DMS153 treated with DMSO at 0.1 percent for 48 hours (cell line): ENCODE data around the gene ADRB2.
"Not testable (repeated sequence)": the region's sequence is repeated elsewhere in the genome, so short reads cannot be mapped to it uniquely, and the experiment has no call there.

Experiments
- DNase-seq: peaks from one replicate; lab custom pipeline; 2025; ENCODE audit not compliant: unreplicated experiment; lab: John Stamatoyannopoulos, UW

ADRB2 gene

DNA sequence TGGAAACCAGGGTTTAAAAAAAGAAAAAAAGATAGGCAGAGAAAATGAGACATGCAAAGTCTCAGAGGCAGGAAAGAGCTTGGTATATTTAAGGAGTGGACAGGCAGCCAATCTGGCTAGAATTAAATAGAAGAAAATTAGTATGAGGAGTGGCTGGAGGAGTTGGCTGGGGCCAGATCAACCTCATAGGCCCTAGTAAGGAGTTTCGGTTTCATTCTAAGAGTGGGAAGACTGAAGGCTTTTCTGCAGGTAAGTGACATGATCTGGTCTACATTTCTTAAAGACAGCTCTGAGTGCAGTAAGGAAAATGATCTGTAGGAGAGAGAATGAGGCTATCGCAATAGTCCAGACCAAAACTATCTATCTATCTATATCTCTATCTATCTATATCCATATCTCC is 27.5 kb downstream of the ADRB2 start:
- DNase-seq, result no peak

DNA sequence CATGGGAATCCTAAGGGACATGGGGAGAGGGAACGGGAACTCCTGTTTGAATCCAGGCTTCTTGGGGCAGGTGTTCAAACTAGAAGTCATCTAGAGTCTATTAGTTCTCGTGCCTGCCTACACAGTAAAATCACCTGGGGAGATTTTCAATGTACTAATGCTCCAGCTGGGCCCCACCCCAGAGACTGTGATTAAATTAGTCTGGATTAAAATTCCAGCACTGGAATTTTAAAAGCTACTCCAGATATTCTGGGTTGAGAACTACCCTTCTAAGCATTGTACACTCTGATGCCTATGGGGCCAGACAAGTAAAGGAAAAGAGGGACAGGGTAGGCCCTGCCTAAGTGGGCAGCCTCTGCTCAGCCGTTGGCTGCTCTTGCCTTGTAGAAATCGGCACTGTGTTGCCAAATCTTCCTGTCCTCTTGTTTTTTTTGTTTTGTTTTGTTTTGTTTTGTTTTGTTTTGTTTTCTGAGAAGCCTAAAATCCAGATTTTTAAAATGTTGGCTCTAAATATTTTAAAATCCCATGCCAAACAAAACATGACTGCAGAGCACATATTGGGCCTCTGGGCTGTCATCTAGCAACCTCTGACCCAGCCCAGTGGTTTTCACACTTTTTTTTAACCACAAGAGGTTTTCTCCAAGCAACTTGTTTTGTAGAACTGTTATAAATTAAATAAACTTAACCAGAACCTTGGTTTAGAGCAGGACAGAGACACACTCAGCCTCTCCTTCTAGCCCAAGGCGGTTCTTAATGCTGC is 29.0 kb downstream of the ADRB2 start:
- no peak for DNase-seq

DNA sequence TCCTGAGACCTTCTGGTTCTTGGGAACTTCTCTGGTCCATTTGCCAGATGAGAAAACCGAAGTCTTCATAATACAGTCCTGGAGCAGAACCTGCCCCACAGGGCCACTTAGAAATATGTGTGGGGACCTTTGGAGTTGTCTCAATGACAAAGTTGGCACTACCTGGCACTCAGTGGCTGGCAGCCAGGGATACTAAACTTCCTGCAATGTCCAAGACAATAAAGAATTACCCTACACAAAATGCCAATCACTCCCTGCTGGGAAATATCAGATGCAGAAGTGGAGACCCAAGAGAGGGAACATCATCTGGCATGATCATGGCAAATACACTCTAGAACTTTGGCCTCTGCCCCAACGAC is 29.6 kb downstream of the ADRB2 start:
- no peak for DNase-seq

DNA sequence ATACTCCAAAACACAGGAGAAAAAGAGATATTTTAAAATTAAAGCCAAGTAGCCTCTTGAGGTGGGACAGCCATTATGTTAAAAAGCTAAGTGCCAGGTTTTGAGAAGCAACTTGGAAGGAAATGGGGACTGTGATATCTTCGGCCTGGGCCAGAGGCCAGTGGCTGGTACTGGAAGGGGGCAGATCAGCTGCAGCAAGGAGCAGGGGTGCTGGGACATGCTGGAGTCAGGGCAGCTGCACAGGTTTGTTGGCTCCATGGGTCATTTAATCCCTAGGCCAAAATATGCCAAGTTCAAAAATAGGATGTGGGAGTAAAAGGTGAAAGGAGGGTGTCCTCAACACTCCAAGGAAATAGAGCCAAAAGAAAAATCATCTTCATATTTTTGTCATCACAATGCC is 30.0 kb downstream of the ADRB2 start:
- no peak for DNase-seq

DNA sequence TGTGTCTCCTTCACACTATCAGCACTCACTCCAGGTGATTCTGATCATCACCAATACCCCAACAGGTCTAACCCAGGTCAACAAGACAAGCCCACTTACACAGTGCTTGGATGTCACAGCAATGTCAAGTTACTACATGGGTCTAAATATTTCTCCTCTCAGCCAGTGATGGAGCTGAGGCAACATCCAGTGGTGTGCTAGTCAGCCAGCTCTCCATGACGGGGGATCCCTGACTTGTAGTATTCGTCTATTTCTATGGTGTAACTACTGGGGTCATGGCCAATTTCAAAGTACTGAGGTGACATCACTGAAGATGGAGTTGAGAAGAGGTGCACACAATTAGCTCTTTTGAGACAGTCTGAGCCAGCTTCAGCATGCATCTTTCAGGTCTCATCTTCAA is 31.1 kb downstream of the ADRB2 start:
- no peak for DNase-seq

DNA sequence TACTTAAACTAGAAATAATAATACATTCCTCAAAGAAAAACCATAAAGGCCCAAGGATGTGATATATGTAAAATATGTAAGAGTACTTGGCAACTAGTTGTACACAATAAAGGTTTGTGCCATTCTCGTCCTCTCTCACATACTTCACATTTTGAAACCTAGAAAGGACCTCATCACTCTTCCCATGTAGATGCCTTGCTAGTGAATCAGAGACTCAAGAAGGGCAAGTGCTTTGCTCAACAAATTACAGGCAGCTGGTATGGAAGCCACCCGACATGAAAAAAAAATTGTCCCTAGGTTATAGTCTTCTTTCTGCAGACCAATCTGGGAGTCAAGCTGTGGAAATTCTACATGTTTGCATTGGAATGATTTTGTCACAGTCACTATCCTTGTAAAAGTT is 31.7 kb downstream of the ADRB2 start:
- DNase-seq, result no peak

DNA sequence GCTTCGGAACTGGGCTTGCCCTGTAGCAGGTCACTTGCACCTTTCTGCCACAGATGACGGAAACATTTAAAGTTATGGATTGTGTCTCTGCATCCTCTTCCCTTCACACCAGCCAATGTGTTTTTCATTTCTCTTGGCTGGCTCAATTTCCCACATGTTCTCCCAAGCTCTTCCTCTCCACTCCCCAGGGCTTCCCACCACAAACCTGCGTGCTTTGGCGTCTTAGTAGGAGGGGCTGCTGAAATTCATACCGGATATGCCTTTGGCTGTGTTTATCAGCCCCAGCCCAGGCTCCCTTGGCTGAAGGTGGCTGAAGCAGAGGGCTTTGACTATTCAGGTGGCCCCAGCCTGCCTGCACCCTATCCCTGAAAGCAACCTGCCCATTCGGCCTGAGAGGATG is 32.1 kb downstream of the ADRB2 start:
- DNase-seq, result no peak

DNA sequence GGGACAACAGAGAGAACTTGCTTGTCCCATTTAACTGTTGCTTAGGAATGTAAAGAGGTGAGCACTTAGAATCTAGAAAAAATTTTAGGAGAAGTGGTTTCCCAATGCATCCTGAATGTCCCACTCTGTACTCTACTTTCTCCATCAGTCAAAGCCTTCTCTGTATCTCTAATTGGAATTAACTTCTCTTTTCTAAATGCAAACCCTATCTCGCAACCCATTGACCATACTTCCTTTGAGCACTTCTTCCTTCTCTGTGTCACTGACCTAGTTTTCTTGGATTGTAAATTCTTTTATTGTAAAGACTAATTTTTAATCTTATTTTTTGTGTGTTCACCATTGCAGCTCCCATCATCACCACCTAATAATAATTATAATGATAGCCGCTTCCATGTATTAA is 33.3 kb downstream of the ADRB2 start:
- no peak for DNase-seq

DNA sequence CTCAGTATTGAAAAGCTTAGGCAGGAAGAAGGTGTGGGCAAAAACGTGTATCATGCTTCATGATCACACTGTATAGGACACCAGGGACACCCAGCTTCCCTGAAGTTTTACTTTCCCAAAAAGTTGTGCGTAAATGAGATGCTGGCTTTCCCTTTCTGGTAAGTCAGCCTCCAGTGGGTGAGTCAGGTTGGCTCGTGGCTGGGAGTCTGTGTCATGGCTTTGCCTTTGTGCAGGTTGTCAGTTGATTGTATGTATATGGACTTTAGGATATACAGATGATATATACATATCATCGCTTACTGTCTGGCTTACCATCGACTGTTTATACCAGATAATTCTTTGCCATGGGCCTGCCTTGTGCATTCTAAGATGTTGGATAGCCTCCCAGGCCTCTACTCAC is 34.2 kb downstream of the ADRB2 start:
- no peak for DNase-seq

DNA sequence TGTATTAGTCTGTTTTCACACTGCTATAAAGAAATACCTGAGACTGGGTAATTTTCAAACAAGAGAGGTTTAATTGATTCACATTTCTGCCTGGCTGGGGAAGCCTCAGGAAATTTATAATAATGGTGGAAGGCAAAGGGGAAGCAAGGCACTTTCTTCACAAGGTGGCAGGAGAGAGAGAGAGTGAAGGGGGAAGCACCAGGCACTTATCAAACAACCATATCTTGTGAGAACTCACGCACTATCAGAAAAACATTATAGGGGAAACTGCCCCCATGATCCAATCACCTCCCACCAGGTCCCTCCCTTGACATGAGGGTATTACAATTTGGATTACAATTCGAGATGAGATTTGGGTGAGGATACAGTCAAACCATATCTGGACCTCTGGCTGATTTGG is 34.7 kb downstream of the ADRB2 start:
- no peak for DNase-seq

DNA sequence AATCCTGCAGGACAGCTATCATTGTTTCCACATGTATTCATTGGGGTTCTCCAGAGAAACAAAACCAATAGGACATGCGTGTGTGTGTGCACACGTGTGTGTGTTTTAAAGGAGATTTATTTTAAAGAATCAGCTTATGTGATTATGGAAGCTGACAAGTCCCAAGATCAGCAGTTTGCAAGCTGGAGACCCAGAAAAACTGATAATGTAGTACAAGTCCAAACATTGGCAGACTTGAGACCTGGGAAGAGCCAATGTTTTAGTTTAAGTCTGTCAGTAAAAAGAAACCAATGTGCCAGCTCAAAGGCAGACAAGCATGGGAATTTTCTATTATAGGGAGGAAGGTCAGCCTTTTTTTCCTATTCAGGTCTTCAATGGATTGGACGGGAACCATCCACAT is 35.3 kb downstream of the ADRB2 start:
- no peak for DNase-seq

DNA sequence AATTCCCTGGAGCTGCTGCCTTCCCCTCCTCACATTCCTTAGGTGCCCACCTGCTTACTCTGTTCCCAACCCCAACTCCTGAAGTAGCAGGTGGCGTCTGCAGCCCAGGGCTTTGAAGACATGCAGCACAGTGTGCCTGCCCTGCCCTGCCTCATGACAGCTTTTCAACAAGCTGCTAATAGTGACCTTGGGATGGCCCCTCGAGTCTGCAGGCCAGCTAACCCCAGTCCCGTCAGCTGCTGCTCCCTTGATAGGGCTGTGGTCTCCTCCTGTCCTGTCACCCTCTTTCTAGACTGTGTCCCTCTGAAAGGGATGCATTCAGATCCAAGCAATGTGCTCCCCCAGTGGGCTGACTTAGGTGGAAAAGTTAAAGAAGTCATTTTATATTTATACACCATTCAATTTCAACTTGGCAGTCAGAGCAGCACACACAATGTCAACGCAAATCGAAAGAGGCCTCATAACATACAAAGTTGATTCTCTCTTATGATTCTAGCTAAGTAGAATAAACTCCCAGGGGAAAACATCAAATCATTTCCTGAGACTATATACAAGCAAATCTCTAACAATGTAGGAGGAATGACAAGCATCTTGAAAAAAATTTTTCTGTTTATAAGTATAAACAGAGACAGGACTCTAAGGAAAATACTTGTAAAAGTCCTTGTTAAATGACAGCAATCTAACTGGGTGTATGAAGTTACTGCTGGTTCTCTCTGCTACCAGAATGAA is 37.9 kb downstream of the ADRB2 start:
- DNase-seq, result no peak

DNA sequence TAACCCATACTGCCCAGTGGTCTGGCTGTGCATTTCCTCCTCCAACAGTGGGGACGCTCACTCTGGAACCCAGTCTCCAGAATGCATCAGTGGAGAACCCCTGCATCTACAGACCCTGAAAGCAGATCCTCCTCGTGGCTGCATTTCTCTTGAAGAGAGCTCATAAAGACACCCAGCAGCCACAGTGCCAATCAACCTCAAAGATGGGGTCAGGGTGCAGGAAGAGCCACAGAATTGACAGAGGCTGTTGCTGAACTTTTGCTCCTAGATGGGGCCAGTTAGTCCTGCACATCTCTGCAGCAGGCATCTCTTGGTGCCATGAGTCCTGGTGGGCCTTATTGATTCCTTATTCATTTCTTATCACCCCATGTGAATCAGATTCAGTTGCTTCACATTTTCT is 39.6 kb downstream of the ADRB2 start:
- no peak for DNase-seq

DNA sequence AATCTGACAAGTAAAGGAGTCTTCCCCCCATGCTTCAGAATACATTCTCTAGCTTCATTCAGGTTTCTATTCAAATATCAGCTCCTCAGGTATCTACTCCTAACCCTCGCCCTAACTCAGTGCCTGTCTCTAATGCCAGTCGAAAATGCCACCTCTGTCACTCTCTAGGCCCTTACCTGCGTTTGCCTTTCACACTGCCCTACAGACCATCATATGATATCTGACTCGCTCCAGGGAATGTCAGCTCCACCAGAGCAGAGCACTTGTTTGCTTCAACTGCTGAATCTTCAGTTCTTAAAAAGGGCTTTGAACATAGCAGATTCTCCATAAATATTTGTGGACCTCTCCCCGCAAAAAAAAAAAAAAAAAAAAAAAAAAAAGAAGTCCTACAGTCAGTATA is 46.7 kb downstream of the ADRB2 start:
- no peak for DNase-seq

DNA sequence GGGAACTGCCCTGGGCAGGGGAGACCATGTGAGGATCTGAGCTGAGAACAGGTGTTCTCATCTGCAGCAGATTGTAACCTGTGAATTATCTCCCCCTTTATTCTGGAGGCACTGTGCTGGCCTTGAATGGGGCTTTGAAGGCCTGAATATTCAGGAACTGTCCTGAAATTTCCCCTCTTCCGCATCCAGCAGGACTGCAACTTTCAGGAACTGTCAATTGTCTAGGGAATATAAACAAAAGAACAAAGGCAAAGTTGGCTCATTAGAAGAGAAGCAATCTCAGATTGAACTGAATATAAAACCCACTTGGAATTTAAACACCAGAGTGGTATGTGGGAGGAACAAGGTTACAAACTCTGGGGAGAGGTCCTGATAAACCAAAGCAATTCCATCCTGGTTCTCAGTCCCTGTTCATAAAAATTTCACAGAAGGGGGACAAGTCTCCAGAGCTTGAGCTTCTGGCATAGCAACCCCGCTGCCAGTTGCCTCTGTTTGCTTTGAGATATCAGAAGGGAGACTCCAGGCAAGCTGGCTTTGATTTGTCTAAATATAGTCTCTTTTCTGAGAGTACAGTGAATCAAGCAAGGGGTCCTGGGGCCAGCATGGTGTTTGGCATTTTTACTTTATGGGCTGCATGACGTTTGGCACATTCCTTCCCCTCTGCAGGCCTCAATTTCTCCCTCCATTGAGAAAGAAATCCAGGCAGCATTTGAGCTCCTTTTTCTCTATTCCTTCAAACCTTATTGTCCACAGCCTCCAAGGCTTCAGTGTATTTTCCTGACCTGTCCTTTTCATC is 47.5 kb downstream of the ADRB2 start:
- no peak for DNase-seq

DNA sequence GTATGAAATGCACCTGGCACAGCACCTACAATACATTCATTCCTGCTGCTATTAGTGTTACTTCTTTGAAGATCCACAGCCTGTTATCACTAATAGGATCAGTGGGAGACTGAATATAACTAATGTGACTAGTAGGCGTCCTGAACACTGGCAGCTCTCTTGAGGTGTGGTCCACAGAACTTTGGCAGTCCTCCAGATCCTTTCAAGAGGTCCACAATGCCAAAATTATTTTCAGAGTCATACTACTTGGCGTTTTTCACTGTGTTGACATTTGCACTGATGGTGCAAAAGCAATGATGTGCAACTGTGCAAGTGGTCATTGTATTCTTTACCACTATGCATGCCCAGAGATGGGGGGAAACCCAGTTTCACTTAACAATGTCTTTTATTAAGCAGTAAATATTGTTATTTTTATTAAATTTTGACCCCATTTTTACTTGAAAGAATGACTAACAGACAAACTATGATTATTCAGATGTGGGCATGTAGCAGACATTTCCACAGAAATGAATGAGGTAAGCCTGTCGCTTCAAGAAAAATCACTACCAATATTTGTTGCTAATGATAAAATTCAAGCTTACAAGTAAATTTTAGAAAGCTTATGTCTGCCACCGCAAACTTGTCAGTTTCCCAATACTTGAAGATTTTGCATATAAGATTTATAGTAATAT is 48.9 kb downstream of the ADRB2 start:
- no peak for DNase-seq

DNA sequence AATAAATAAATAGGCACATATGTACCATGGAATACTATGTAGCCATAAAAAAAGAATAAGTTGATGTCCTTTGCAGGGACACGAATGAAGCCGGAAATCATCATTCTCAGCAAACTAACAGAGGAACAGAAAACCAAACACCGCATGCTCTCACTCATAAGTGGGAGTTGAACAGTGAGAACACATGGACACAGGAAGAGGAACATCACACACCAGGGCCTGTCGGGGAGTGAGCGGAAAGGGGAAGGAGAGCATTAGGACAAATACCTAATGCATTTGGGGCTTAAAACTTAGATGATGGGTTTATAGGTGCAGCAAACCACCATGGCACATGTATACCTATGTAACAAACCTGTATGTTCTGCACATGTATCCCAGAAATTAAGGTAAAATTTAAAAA is 51.0 kb downstream of the ADRB2 start:
- DNase-seq, result not testable (repeated sequence)
